ENCODE results near the gene BICD2. TPM values are rescaled to one million over a fixed set of nuclear protein-coding genes. Genes with fewer than 3 reads are reported as not detected.
A peak's percentile ranks its signal among the peaks of the same experiment; 100 is the strongest.

Gene BICD2
- total and polyA plus RNA-seq, 2 experiments from 2014 or later: 25.6 to 45.0 TPM

- TF ChIP-seq EZH2phosphoT487 (IDR thresholded peaks at IDR 0.05; ENCODE audit: insufficient read depth, low read depth) (no peak), EZH2 (IDR thresholded peaks at IDR 0.05; ENCODE audit: insufficient read depth, poor library complexity, severe bottlenecking) (no peak)
- no peaks in the 10 kb centered on the region for H3K9me2 ChIP-seq (ENCODE audit: insufficient read depth)
- 0 out of 2 replicates have a peak overlapping the region, but pooled peaks have one; percentile 14 for H3K27ac ChIP-seq
- H3K79me2 ChIP-seq (ENCODE audit: insufficient read depth): peaks cover 100% of the 10 kb centered on the region
- no peaks in the 10 kb centered on the region for H3K9me3 ChIP-seq (ENCODE audit: low read depth)
- WGBS, 2 experiments (ENCODE audit: low coverage in 1 of 2, low lambda C conversion rate in 2 of 2, missing lambda C conversion rate in 2 of 2): 22 to 33% methylated on average over 3 of the region's 3 CpGs
- in situ Hi-C loops (cut with MboI): no loop called here
- DNase-seq: no peak
- no peak overlapping the region for H3K9ac ChIP-seq
- H3F3A ChIP-seq (ENCODE audit: insufficient read depth): peaks cover 18% of the 10 kb centered on the region; the same call in 1 of the 2 replicates
- peak overlapping the region; percentile 9 for H3K4me2 ChIP-seq (ENCODE audit: unreplicated experiment)
- no peaks in the 10 kb centered on the region for H3K36me3 ChIP-seq (ENCODE audit: low read depth)
- H2AFZ ChIP-seq: no peak overlapping the region
- H3K4me3 ChIP-seq: no peak overlapping the region
- H3K4me1 ChIP-seq (ENCODE audit: insufficient read depth): peaks cover 27% of the 10 kb centered on the region
- H4K20me1 ChIP-seq (ENCODE audit: insufficient read depth): no peaks in the 10 kb centered on the region
- no peaks in the 10 kb centered on the region for H3K27me3 ChIP-seq (replicated peaks; ENCODE audit: insufficient read depth)
These were observed 16.5 kb downstream of the BICD2 start for GRCh38 chr9:92748233-92748497.

- Histone ChIP-seq H3K27me3 (replicated peaks; ENCODE audit: insufficient read depth) (no peaks in the 10 kb centered on the region), H3K4me2 (ENCODE audit: unreplicated experiment) (peak overlapping the region; percentile 9), H3K9me3 (ENCODE audit: low read depth) (no peaks in the 10 kb centered on the region), H3K36me3 (ENCODE audit: low read depth) (no peaks in the 10 kb centered on the region), H3K4me3 (no peak overlapping the region), H3K27ac (no peak overlapping the region), H3K9me2 (ENCODE audit: insufficient read depth) (no peaks in the 10 kb centered on the region), H3K9ac (no peak overlapping the region), H2AFZ (no peak overlapping the region), H3K79me2 (ENCODE audit: insufficient read depth) (peaks cover 100% of the 10 kb centered on the region), H3K4me1 (ENCODE audit: insufficient read depth) (peaks cover 27% of the 10 kb centered on the region), H4K20me1 (ENCODE audit: insufficient read depth) (no peaks in the 10 kb centered on the region), H3F3A (ENCODE audit: insufficient read depth) (peaks cover 18% of the 10 kb centered on the region; the same call in 1 of the 2 replicates)
- no peak for TF ChIP-seq EZH2phosphoT487 (IDR thresholded peaks at IDR 0.05; ENCODE audit: insufficient read depth, low read depth)
- no peak for TF ChIP-seq EZH2 (IDR thresholded peaks at IDR 0.05; ENCODE audit: insufficient read depth, poor library complexity, severe bottlenecking)
- DNase-seq: peak; percentile 74
- WGBS, 2 experiments (ENCODE audit: low coverage in 1 of 2, low lambda C conversion rate in 2 of 2, missing lambda C conversion rate in 2 of 2): 47 to 52% methylated on average over 9 of the region's 9 CpGs
- in situ Hi-C loops (cut with MboI): no loop called here
These were observed 17.0 kb downstream of the BICD2 start for GRCh38 chr9:92747459-92748232.

GRCh38 chr9:92746567-92747458, 17.8 kb downstream of the BICD2 start:
- Histone ChIP-seq H3F3A (ENCODE audit: insufficient read depth) (peaks cover 18% of the 10 kb centered on the region; the same call in 1 of the 2 replicates), H3K27me3 (replicated peaks; ENCODE audit: insufficient read depth) (no peaks in the 10 kb centered on the region), H3K4me3 (no peak overlapping the region), H3K9me2 (ENCODE audit: insufficient read depth) (no peaks in the 10 kb centered on the region), H3K9me3 (ENCODE audit: low read depth) (no peaks in the 10 kb centered on the region), H3K79me2 (ENCODE audit: insufficient read depth) (peaks cover 100% of the 10 kb centered on the region), H3K27ac (peak overlapping the region; percentile 43), H3K4me1 (ENCODE audit: insufficient read depth) (peaks cover 27% of the 10 kb centered on the region), H3K9ac (no peak overlapping the region), H3K36me3 (ENCODE audit: low read depth) (no peaks in the 10 kb centered on the region), H2AFZ (no peak overlapping the region), H3K4me2 (ENCODE audit: unreplicated experiment) (peak overlapping the region; percentile 34), H4K20me1 (ENCODE audit: insufficient read depth) (no peaks in the 10 kb centered on the region)
- in situ Hi-C loops (cut with MboI): no loop called here
- peak; percentile 61 for DNase-seq
- TF ChIP-seq EZH2 (IDR thresholded peaks at IDR 0.05; ENCODE audit: insufficient read depth, poor library complexity, severe bottlenecking) (no peak), EZH2phosphoT487 (IDR thresholded peaks at IDR 0.05; ENCODE audit: insufficient read depth, low read depth) (no peak)
- WGBS, 2 experiments (ENCODE audit: low coverage in 1 of 2, low lambda C conversion rate in 2 of 2, missing lambda C conversion rate in 2 of 2): 69% methylated on average over 14 of the region's 14 CpGs

- Histone ChIP-seq H3K4me3 (no peak overlapping the region), H3K27me3 (replicated peaks; ENCODE audit: insufficient read depth) (no peaks in the 10 kb centered on the region), H3K27ac (no peak overlapping the region), H3K9ac (no peak overlapping the region), H3K9me3 (ENCODE audit: low read depth) (no peaks in the 10 kb centered on the region), H2AFZ (no peak overlapping the region), H3F3A (ENCODE audit: insufficient read depth) (peaks cover 18% of the 10 kb centered on the region; the same call in 1 of the 2 replicates), H3K36me3 (ENCODE audit: low read depth) (no peaks in the 10 kb centered on the region), H4K20me1 (ENCODE audit: insufficient read depth) (no peaks in the 10 kb centered on the region), H3K9me2 (ENCODE audit: insufficient read depth) (no peaks in the 10 kb centered on the region), H3K4me2 (ENCODE audit: unreplicated experiment) (no peak overlapping the region), H3K79me2 (ENCODE audit: insufficient read depth) (peaks cover 100% of the 10 kb centered on the region), H3K4me1 (ENCODE audit: insufficient read depth) (peaks cover 30% of the 10 kb centered on the region)
- in situ Hi-C loops (cut with MboI): no loop called here
- WGBS, 2 experiments (ENCODE audit: low coverage in 1 of 2, low lambda C conversion rate in 2 of 2, missing lambda C conversion rate in 2 of 2): 89 to 91% methylated on average over 6 of the region's 6 CpGs
- no peak for TF ChIP-seq EZH2 (IDR thresholded peaks at IDR 0.05; ENCODE audit: insufficient read depth, poor library complexity, severe bottlenecking)
- no peak for DNase-seq
These were observed 18.8 kb downstream of the BICD2 start for GRCh38 chr9:92745881-92746280.
